B cell (primary cell): ENCODE measurements around the gene PIK3R1. TPM values are rescaled to one million over a fixed set of nuclear protein-coding genes. Genes with fewer than 3 reads are reported as not detected.

Experiments used
- ATAC-seq: fragments of 200-7000 bp; cut with Tn5 transposase; one replicate; pipeline ENCODE4 v1.10.0; 2021; ENCODE audit warnings: low read depth, mild to moderate bottlenecking, moderate number of reproducible peaks, moderate library complexity
- CTCF ChIA-PET: fragments of 350-600 bp; sonication (Branson Sonifier 250); formaldehyde crosslinking; loops from one replicate; lab custom pipeline; 2021; ENCODE audit warnings: antibody characterized with exemption, inconsistent platforms; lab: Charles Lee
- POLR2A ChIA-PET: fragments of 350-600 bp; sonication (Branson Sonifier 250); formaldehyde crosslinking; loops from one replicate; lab custom pipeline; 2021; ENCODE audit warnings: antibody characterized with exemption; lab: Charles Lee
- DNase-seq: peaks from one replicate; pipeline ENCODE4 v3.0.0; 2013
- H2AFZ ChIP-seq: 2 replicates; pipeline ENCODE4 v1.6.1; 2012; ENCODE audit warnings: mild to moderate bottlenecking, low read depth, low read length; ENCODE audit not compliant: insufficient read depth, poor library complexity, severe bottlenecking
- H3K27ac ChIP-seq, 2 donors: 1 replicate in 1 of 2; 2 replicates in 1 of 2; pipeline ENCODE4 v1.5.1; 2012 to 2013; ENCODE audit warnings: low read length in 2 of 2, mild to moderate bottlenecking in 2 of 2, moderate library complexity in 1 of 2
- H3K27me3 ChIP-seq, 4 experiments: fragments of 200-600 bp in 1 of 4; sonication (generic) in 1 of 4; replicated peaks in 1 of 4; 1 replicate in 2 of 4; 2 replicates in 2 of 4; pipeline versions ENCODE4 v1.6.1 to v1.7.0; 2013 to 2016; ENCODE audit warnings: low read length in 3 of 4, mild to moderate bottlenecking in 2 of 4, mixed read lengths in 1 of 4, moderate library complexity in 1 of 4; ENCODE audit not compliant: insufficient read depth in 4 of 4, control insufficient read depth in 3 of 4; ENCODE audit errors: control extremely low read depth in 1 of 4
- H3K36me3 ChIP-seq, 2 experiments: replicated peaks in 1 of 2; 1 replicate in 1 of 2; 2 replicates in 1 of 2; pipeline versions ENCODE4 v1.6.1 to v1.7.1; 2013; ENCODE audit warnings: low read length in 1 of 2; ENCODE audit not compliant: insufficient read depth in 2 of 2, control insufficient read depth in 1 of 2; ENCODE audit errors: control extremely low read depth in 1 of 2, extremely low read depth in 1 of 2
- H3K4me1 ChIP-seq, 2 donors: fragments of 200-600 bp in 1 of 2; sonication (generic) in 1 of 2; 1 replicate in 1 of 2; 2 replicates in 1 of 2; pipeline versions ENCODE4 v1.5.1 to v1.6.1; 2013 to 2017; ENCODE audit warnings: low read length in 2 of 2; ENCODE audit not compliant: control insufficient read depth in 2 of 2, insufficient read depth in 2 of 2
- H3K4me2 ChIP-seq: replicated peaks from 2 replicates; pipeline ENCODE3; 2012; ENCODE audit warnings: mild to moderate bottlenecking, low read depth, low read length; ENCODE audit not compliant: poor library complexity, severe bottlenecking
- H3K4me3 ChIP-seq, 5 experiments: fragments of 200-600 bp in 1 of 5; sonication (generic) in 1 of 5; 1 replicate in 3 of 5; 2 replicates in 2 of 5; pipeline versions ENCODE4 v1.5.1 to v1.7.0; 2011 to 2016; ENCODE audit warnings: low read length in 4 of 5, mild to moderate bottlenecking in 4 of 5, low read depth in 2 of 5, control low read depth in 1 of 5, moderate library complexity in 1 of 5; ENCODE audit not compliant: insufficient read depth in 1 of 5; ENCODE audit errors: control extremely low read depth in 1 of 5, extremely low read depth in 1 of 5
- H3K79me2 ChIP-seq: fragments of 200-600 bp; sonication (generic); one replicate; pipeline ENCODE4 v1.6.0; 2016; ENCODE audit warnings: low read length; ENCODE audit not compliant: control insufficient read depth, insufficient read depth
- H3K9ac ChIP-seq: fragments of 200-600 bp; sonication (generic); 2 replicates; pipeline ENCODE4 v1.6.1; 2017; ENCODE audit warnings: mild to moderate bottlenecking, low read length, moderate library complexity
- H3K9me3 ChIP-seq, 3 donors: one replicate each; pipeline versions ENCODE4 v1.6.1 to v1.7.1; 2013; ENCODE audit warnings: low read length in 2 of 3; ENCODE audit not compliant: control insufficient read depth in 2 of 3, insufficient read depth in 1 of 3; ENCODE audit errors: control extremely low read depth in 1 of 3
- H4K20me1 ChIP-seq: 2 replicates; pipeline ENCODE4 v1.6.0; 2012; ENCODE audit warnings: mild to moderate bottlenecking, low read length; ENCODE audit not compliant: insufficient read depth, control insufficient read depth, poor library complexity, severe bottlenecking
- H3K27ac Mint-ChIP-seq: one replicate; pipeline ENCODE4 v1.8.0; 2021; ENCODE audit warnings: mixed read lengths
- H3K27me3 Mint-ChIP-seq: one replicate; pipeline ENCODE4 v1.8.0; 2021; ENCODE audit warnings: mixed read lengths
- H3K4me1 Mint-ChIP-seq: one replicate; pipeline ENCODE4 v1.8.0; 2021; ENCODE audit warnings: mixed read lengths
- H3K4me3 Mint-ChIP-seq: one replicate; pipeline ENCODE4 v1.8.0; 2021; ENCODE audit warnings: mixed read lengths
- H3K9me3 Mint-ChIP-seq: one replicate; pipeline ENCODE4 v1.8.0; 2022; ENCODE audit warnings: mixed read lengths; ENCODE audit not compliant: insufficient read depth
- CTCF ChIP-seq: fragments of 200-600 bp; IDR thresholded peaks from one replicate; pipeline ENCODE4 v1.8.0; 2022; ENCODE audit warnings: antibody characterized with exemption, mild to moderate bottlenecking
- EZH2 ChIP-seq: IDR thresholded peaks from 2 replicates; pipeline ENCODE4 v1.6.1; 2012; ENCODE audit warnings: borderline replicate concordance, low read depth, mild to moderate bottlenecking, moderate library complexity, low read length; ENCODE audit not compliant: insufficient read depth, poor library complexity, severe bottlenecking
- intact Hi-C: fragments of 100-400 bp; cut with micrococcal nuclease; formaldehyde crosslinking; loops from one replicate; pipeline ENCODE4 v1.10.0; 2022
- polyA plus RNA-seq: library from polyadenylated mRNA; depleted of rRNA; stranded (reverse); fragments of >200 nt; gene quantifications from 2 replicates; pipeline ENCODE4 v1.2.3, GENCODE V29; 2012
- total RNA-seq, 2 donors: library from RNA; stranded (reverse); fragments of 120-200 nt in 1 of 2; gene quantifications; 1 replicate in 1 of 2; 2 replicates in 1 of 2; pipeline versions ENCODE4 v1.2.3 to v1.2.4, GENCODE V29; 2013 to 2022

PIK3R1 gene
- total and polyA plus RNA-seq, 2 donors (not counting 1 experiment from before 2014, with no cell fraction given), result 5.6 to 63.8 TPM

DNA sequence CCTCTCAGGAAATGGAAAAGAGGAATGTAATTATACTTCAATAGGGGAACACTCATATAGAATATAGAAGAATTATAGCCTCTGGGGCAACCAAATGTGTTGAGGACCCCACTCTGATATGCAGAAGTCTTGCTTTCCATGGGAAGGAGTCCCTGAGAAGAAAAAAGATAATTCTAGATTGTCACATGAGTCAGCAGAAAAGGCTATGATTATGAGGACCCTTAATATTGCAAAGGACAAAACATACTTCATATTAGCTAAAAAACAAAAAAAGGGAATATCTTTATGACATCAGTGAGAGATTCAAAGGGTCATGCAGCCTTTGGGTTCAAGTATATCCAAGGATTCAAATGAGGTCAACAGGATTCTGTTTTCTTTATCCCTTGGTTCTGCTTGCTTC lies 119.5 kb downstream of the PIK3R1 start:
- no peaks in the 10 kb centered on the region for H3K36me3 ChIP-seq
- no peak overlapping the region for H3K4me2 ChIP-seq
- no peak overlapping the region for H3K27ac ChIP-seq
- peaks cover 19 to 21% of the 10 kb centered on the region in 2 donors for H3K4me1 ChIP-seq
- no peak overlapping the region for H2AFZ ChIP-seq
- no peak for DNase-seq
- TF ChIP-seq EZH2, result no peak
- Mint-ChIP-seq H3K27me3 (no peaks in the 10 kb centered on the region), H3K27ac (no peak overlapping the region), H3K9me3 (peaks cover 2% of the 10 kb centered on the region), H3K4me1 (peaks cover 20% of the 10 kb centered on the region), H3K4me3 (no peak overlapping the region)
- no peaks in the 10 kb centered on the region for H3K9me3 ChIP-seq
- intact Hi-C loops, result no loop called here
- no peak overlapping the region for H3K9ac ChIP-seq
- ChIA-PET CTCF (interaction anchor here (1.2 kb wide), 1 partner anchor 13 kb away, joined by 3 read pairs; no protein-coding TSS in a partner anchor), POLR2A (no interaction called here)
- H3K4me3 ChIP-seq, result no peak overlapping the region
- ATAC-seq, result no peak
- H3K27me3 ChIP-seq, result no peaks in the 10 kb centered on the region
- H4K20me1 ChIP-seq, result no peaks in the 10 kb centered on the region
- no peaks in the 10 kb centered on the region for H3K79me2 ChIP-seq

DNA sequence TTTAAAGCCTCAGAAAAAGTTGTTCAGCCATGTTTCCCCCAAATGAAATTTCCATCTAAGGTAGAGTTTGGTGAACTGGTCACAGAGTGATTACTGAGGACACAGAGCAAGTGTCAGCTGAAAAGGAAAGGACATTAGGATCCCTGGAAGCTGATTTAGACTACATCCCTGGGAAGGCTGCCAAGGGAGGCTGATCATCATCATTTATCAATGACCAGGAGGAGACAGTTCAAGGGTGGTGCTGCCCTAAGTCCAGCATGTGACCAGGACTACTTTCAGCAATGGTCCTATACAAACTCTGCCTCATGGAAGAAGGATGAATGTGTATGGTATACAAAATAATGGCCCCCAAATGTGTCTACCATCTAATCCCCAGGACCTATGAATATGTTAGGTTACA lies 120.6 kb downstream of the PIK3R1 start:
- H3K4me1 ChIP-seq, result peaks cover 13 to 16% of the 10 kb centered on the region in 2 donors
- ATAC-seq (no peak), DNase-seq (no peak)
- H4K20me1 ChIP-seq, result no peaks in the 10 kb centered on the region
- intact Hi-C loops, result no loop called here
- ChIA-PET CTCF (no interaction called here), POLR2A (no interaction called here)
- H3K4me2 ChIP-seq, result no peak overlapping the region
- no peak overlapping the region for H3K4me3 ChIP-seq
- Mint-ChIP-seq H3K4me3 (no peak overlapping the region), H3K27ac (no peak overlapping the region), H3K9me3 (peaks cover 2% of the 10 kb centered on the region), H3K4me1 (peaks cover 14% of the 10 kb centered on the region), H3K27me3 (no peaks in the 10 kb centered on the region)
- H3K27ac ChIP-seq, result no peak overlapping the region
- no peaks in the 10 kb centered on the region for H3K27me3 ChIP-seq
- H3K9ac ChIP-seq, result no peak overlapping the region
- H2AFZ ChIP-seq, result no peak overlapping the region
- H3K36me3 ChIP-seq, result no peaks in the 10 kb centered on the region
- no peak for TF ChIP-seq CTCF
- TF ChIP-seq EZH2, result no peak
- H3K9me3 ChIP-seq, result no peaks in the 10 kb centered on the region
- no peaks in the 10 kb centered on the region for H3K79me2 ChIP-seq
